ENCODE data around the gene HOXD12.
A peak's percentile ranks its signal among the peaks of the same experiment; 100 is the strongest.

The HOXD12 gene

GRCh38 chr2:176136374-176137251 lies 37.0 kb downstream of the HOXD12 start:
- no peak for DNase-seq

- no peak for DNase-seq
These were observed 37.6 kb downstream of the HOXD12 start for GRCh38 chr2:176137252-176137580.

GRCh38 chr2:176137906-176138305 lies 38.3 kb downstream of the HOXD12 start:
- DNase-seq, result no peak

GRCh38 chr2:176138526-176138922 lies 38.9 kb downstream of the HOXD12 start:
- no peak for DNase-seq

GRCh38 chr2:176138923-176139660 lies 39.5 kb downstream of the HOXD12 start:
- no peak for DNase-seq

GRCh38 chr2:176139661-176140512 lies 40.3 kb downstream of the HOXD12 start:
- no peak for DNase-seq

- DNase-seq, result peak; percentile 37 to 40
These were observed 41.1 kb downstream of the HOXD12 start for GRCh38 chr2:176140513-176141317.

- DNase-seq, result no peak
These were observed 42.7 kb downstream of the HOXD12 start for GRCh38 chr2:176142281-176142680.

GRCh38 chr2:176145085-176145969 lies 45.7 kb downstream of the HOXD12 start:
- no peak for DNase-seq

GRCh38 chr2:176146101-176146500 lies 46.5 kb downstream of the HOXD12 start:
- no peak for DNase-seq

GRCh38 chr2:176146645-176147044 lies 47.0 kb downstream of the HOXD12 start:
- DNase-seq, result no peak

GRCh38 chr2:176147210-176147799 lies 47.7 kb downstream of the HOXD12 start:
- DNase-seq, result no peak

- DNase-seq, result no peak
These were observed 48.4 kb downstream of the HOXD12 start for GRCh38 chr2:176147800-176148496.

GRCh38 chr2:176148751-176149421 lies 49.3 kb downstream of the HOXD12 start:
- DNase-seq, result no peak

- DNase-seq, result no peak
These were observed 49.9 kb downstream of the HOXD12 start for GRCh38 chr2:176149481-176149938.

- DNase-seq, result no peak
These were observed 50.5 kb downstream of the HOXD12 start for GRCh38 chr2:176149939-176150583.

GRCh38 chr2:176150584-176151441 lies 51.2 kb downstream of the HOXD12 start:
- no peak for DNase-seq
